HG03108 (cell line): ENCODE measurements around the gene GPR139.

Experiments used
- ATAC-seq: cut with Tn5 transposase; IDR thresholded peaks from one replicate; pipeline ENCODE4 v1.9.1; 2021; ENCODE audit warnings: moderate library complexity; ENCODE audit not compliant: unreplicated experiment

GPR139 gene

DNA sequence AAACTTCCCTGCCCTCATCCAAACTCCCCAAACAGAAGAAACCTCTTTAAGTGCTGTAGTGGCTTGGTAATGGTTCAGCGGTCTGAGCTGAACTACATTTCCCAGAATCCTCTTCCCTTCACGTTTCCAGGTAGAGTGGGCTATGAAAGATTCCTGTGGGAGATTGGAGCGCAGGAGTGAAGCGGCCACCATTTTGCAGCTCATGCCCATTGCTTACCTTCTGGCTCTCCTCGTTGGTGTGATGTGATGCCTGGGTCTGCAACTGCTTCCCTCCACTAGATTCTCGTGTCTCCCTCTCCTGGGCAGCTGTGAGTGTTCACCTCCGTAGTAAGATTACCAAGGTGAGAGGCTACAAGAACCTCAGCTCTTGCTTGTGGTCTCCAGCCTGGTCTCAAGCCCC, 82.1 kb downstream of the GPR139 start:
- ATAC-seq = no peak

DNA sequence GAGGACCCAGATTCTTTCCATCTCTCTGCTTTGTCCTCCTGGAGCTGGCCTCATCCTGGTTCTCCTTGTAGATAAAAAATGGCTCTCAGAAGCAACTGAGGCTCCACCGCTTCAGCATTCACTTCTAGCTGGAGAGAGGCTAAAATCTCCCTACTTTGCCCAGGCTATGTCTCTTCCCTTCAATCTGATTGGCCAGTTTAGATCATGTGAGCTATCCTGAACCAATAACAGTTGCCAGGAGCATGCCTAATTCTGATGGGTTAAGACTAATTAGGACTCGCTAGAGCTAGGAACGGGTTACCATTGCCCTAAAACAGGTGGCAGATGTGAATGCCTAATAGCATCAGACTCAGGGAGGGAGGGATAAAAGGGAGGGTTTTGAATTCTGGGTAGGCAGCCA, 89.6 kb downstream of the GPR139 start:
- ATAC-seq = no peak
